ENCODE data around the gene PLA2G2C.
"Not testable (repeated sequence)": the region's sequence is repeated elsewhere in the genome, so short reads cannot be mapped to it uniquely, and the experiment has no call there.

The PLA2G2C gene, protein sequence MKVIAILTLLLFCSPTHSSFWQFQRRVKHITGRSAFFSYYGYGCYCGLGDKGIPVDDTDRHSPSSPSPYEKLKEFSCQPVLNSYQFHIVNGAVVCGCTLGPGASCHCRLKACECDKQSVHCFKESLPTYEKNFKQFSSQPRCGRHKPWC

DNA sequence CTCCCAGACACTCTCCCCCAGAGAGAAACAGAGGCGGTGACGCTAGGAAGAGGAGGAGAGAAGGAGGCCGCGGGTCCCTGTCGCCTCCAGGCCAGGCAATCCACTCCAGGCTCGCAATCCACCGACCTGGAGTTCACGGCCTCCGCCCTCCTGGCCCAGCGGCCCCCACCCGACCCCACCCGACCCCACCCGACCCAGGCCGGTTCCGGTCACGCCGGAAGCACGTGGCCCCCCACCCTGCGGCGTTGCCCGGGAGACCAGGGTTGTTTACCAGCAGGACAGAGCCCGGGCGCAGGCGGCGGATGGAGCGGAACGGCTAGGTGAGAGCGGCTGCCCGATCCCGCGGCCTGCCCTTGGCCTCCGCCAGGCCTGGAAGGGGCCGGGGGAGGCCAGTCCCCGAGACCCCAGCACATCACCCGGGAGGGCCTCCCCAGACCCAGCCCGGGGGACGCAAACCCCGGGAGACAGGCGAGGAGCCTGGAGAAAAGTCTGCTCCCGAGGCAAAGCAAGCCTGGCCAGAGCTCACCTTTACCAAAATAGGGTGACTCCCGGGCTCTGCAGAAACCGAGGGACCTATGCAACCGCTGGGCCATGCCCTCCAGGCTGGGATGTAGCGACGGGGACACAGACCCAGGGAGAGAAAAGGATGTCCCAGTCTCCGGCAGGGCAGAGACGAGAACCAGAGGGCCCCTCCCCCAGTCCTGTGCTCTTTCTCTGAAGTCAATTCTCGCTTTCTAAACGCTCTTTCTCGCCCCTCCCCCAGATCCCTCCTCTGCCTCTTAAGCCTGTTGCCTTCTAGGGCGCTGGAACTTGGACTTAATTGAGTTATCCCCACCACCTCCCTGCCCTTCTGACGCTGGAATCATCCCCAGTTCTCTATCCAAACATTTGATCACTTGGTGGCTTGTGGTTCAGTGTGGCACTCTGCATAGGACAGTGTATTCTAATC lies at the start of gene PLA2G2C, which contains the start of gene UBXN10:
Gene PLA2G2C, minus strand, starts transcription at position 685 of the 949 bp plus-strand sequence. CDS start 9,155 bp downstream, outside the sequence.
Gene UBXN10, plus strand, starts transcription at position 263 of the 949 bp plus-strand sequence. CDS start 4,466 bp downstream, outside the sequence.
- Histone ChIP-seq H3K4me1 (ENCODE audit: insufficient read depth, low read length) (no peaks in the 10 kb centered on the region), H3K9ac (ENCODE audit: low read depth, low read length) (peak within 1 kb of the TSS; percentile 72), H3K36me3 (ENCODE audit: insufficient read depth, low read length) (no peaks in the 10 kb centered on the region), H3K9me3 (ENCODE audit: control insufficient read depth, insufficient read depth, low read length) (no peaks in the 10 kb centered on the region)

DNA sequence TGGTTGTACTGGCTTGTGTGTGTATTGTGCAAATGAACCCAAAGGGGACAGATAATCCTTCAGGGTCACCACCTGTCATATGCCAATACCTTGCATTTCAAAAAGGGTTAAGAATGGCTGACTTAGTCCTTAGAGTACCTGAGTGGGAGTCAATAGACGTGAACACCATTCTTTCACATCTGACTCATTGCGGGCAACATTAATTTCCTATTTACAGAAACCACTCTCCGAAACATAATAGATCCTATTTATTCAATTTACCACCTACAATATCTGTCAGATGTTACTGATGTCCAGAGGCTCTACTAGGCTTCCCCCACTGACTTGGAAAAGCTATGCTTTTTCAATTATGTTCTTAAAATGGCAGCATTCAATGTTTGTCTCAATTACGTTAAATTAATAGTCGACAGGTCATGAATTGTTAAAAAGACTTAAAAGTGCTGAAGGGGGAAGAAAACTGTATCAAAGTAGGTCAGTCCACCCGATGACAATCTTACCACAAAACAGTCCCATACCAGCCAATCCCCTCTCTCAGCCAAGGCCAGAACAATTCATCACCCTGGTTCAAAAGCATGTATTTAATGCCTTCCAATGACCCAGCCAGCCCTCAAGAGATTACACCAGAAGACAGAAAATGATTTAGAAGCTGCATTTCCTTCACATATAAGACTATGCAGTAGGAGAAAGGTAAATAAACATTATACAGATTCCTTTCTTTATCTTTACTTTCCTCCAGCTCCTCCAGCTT lies 48.6 kb upstream of the PLA2G2C start:
- Histone ChIP-seq H3K36me3 (ENCODE audit: insufficient read depth, low read length) (no peaks in the 10 kb centered on the region), H3K4me1 (ENCODE audit: insufficient read depth, low read length) (no peaks in the 10 kb centered on the region), H3K9ac (ENCODE audit: low read depth, low read length) (no peak overlapping the region), H3K9me3 (ENCODE audit: control insufficient read depth, insufficient read depth, low read length) (no peaks in the 10 kb centered on the region)

DNA sequence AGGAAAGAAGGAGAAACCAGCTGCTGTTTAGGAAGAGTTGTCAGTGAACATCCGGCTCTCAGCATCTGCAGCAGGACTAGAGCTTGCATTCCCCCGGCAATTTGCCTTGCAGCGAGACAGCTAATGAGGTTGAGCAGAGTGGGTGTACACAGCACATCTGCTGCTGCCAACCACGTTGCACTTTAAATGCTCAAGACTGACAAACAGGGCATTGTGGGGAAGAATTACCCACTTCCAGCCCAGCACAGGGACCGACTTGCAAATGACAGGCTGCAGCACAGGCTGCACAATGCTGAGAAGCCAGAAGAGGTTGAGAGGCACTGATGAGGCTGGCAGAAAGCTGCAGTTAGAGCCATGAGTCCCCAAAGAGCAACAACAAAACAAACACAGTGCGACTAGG lies 47.5 kb upstream of the PLA2G2C start:
- H3K9ac ChIP-seq (ENCODE audit: low read depth, low read length) = no peak overlapping the region
- no peaks in the 10 kb centered on the region for H3K9me3 ChIP-seq (ENCODE audit: control insufficient read depth, insufficient read depth, low read length)
- no peaks in the 10 kb centered on the region for H3K36me3 ChIP-seq (ENCODE audit: insufficient read depth, low read length)
- no peaks in the 10 kb centered on the region for H3K4me1 ChIP-seq (ENCODE audit: insufficient read depth, low read length)

DNA sequence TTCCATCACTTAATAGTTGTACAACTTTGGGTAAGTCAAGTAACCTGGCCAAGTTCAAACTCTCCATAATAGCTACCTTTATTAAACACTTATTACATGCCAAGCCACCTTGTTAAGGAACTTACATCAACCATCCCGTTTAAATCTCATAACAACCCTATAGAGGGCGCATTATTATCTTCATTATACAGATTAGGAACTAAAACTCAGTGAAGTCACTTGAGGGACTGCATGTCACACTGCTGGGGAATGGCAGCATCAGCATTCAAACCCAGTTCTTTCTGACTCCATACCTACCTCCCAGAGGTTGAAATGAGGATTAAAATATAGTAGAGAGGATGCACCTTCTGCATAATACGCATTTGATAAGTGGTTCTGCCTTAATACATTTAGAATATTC lies 47.1 kb upstream of the PLA2G2C start:
- H3K9me3 ChIP-seq (ENCODE audit: control insufficient read depth, insufficient read depth, low read length) = no peaks in the 10 kb centered on the region
- no peaks in the 10 kb centered on the region for H3K36me3 ChIP-seq (ENCODE audit: insufficient read depth, low read length)
- no peaks in the 10 kb centered on the region for H3K4me1 ChIP-seq (ENCODE audit: insufficient read depth, low read length)
- H3K9ac ChIP-seq (ENCODE audit: low read depth, low read length) = no peak overlapping the region

DNA sequence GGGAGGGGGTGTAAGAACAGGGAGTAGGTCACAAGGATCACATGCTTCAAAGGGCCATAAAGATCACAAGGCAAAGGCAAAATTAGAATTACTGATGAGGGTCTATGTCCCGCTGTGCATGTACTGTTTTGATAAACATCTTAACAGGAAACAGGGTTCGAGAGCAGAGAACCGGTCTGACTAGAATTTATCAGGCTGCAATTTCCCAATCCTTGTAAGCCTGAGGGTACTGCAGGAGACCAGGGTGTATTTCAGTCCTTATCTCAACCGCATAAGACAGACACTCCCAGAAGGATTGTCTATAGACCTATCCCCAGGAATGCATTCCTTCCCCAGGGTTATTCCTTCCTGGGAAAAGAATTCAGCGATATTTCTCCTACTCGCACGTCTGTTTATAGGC lies 46.2 kb upstream of the PLA2G2C start:
- not testable (repeated sequence) for H3K4me1 ChIP-seq (ENCODE audit: insufficient read depth, low read length)

DNA sequence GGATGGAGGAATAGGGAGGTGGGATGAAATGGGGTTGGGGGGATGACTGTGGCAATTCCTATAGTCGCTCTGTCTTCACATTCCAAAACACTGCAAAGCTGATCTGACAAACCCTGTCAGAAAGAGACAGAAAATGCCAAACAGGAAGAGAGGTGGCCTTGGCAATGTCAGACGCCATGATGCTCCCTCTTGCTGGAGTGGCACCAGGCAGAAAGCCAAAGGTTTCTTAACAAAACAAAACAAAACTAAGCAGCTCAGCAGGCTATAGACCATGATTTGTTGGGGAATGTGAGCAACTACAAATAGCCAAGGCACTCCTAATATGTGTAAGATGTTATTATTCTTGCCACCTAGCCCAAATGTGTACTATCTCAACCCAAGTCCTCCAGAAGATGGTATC lies 42.9 kb upstream of the PLA2G2C start:
- H3K9ac ChIP-seq (ENCODE audit: low read depth, low read length) = no peak overlapping the region
- H3K36me3 ChIP-seq (ENCODE audit: insufficient read depth, low read length) = no peaks in the 10 kb centered on the region
- no peaks in the 10 kb centered on the region for H3K4me1 ChIP-seq (ENCODE audit: insufficient read depth, low read length)
- no peaks in the 10 kb centered on the region for H3K9me3 ChIP-seq (ENCODE audit: control insufficient read depth, insufficient read depth, low read length)

More for the DNA sequence above, 46.2 kb upstream of the PLA2G2C start:
- H3K36me3 ChIP-seq (ENCODE audit: insufficient read depth, low read length); H3K9ac ChIP-seq (ENCODE audit: low read depth, low read length); H3K9me3 ChIP-seq (ENCODE audit: control insufficient read depth, insufficient read depth, low read length): not testable (repeated sequence)

DNA sequence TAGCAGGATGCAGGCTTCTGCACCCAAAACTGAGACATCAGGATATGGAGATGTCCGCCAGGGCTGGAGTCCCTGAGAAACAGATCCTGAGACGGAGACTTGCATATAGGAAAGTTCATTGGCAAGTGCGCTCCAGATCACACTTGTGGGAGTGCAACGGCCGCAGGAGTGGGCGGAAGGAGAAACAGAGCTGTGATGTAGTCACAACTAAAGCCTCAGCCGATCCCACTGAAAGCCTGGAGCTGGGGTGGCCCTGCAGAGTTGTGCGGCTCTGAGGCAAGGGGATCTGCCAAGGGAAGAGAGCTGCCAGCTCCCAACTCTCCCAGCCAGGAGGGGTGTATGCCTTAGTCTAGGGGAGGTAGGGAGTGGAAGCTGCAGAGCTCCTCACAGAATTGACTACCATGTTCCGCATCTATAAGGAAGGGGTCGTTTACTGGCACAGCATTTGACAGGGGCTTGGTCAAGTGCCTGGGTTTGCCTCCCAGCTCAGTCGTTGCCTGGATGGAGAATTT lies 42.1 kb upstream of the PLA2G2C start:
- Histone ChIP-seq H3K9me3 (ENCODE audit: control insufficient read depth, insufficient read depth, low read length) (no peaks in the 10 kb centered on the region), H3K9ac (ENCODE audit: low read depth, low read length) (no peak overlapping the region), H3K36me3 (ENCODE audit: insufficient read depth, low read length) (no peaks in the 10 kb centered on the region), H3K4me1 (ENCODE audit: insufficient read depth, low read length) (peaks cover 4% of the 10 kb centered on the region; the same call in 1 of the 2 replicates)

DNA sequence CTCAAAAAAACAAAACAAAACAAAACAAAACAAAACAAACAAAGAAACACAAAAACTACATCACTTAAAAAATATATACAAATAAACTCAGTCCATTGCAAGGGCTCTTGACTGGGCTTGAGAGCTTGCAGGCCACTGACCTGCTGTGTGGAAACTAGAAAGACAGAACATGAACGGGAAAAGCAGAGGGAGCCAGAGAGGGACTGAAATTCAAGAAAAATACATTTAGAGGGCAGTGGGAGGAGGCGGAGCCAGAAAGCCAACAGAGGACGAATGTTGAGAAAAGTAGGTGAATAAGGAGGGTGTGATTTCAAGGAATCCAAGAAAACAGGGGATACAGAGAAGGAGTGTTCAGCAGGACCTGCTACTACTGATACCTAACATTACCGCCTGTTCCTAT lies 41.4 kb upstream of the PLA2G2C start:
- Histone ChIP-seq H3K9me3 (ENCODE audit: control insufficient read depth, insufficient read depth, low read length) (no peaks in the 10 kb centered on the region), H3K36me3 (ENCODE audit: insufficient read depth, low read length) (no peaks in the 10 kb centered on the region)

DNA sequence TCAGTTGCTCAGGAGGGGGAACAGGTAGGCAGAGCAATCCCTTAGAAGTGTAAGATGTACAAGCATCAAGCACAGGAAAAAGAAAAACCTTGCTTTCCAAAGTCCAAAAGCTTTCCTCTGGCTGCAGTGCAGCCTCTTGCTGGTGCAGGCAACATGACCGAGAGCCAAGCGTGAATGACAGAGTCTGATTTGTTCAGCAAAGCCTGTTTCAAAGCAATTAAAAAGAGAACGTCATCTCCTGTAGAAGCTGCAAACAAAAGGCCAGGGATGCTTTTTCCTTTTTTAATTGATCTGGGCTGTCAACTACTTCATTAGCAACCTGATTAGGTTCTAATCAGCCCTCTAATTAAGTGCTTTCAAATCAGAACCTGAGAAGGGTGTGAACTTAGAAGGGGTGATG lies 38.2 kb upstream of the PLA2G2C start:
- Histone ChIP-seq H3K9ac (ENCODE audit: low read depth, low read length) (no peak overlapping the region), H3K4me1 (ENCODE audit: insufficient read depth, low read length) (peaks cover 6% of the 10 kb centered on the region; the same call in 1 of the 2 replicates), H3K36me3 (ENCODE audit: insufficient read depth, low read length) (no peaks in the 10 kb centered on the region), H3K9me3 (ENCODE audit: control insufficient read depth, insufficient read depth, low read length) (no peaks in the 10 kb centered on the region)

More for the DNA sequence above, 41.4 kb upstream of the PLA2G2C start:
- H3K9ac ChIP-seq (ENCODE audit: low read depth, low read length) = no peak overlapping the region
- peaks cover 6% of the 10 kb centered on the region; the same call in 1 of the 2 replicates for H3K4me1 ChIP-seq (ENCODE audit: insufficient read depth, low read length)

DNA sequence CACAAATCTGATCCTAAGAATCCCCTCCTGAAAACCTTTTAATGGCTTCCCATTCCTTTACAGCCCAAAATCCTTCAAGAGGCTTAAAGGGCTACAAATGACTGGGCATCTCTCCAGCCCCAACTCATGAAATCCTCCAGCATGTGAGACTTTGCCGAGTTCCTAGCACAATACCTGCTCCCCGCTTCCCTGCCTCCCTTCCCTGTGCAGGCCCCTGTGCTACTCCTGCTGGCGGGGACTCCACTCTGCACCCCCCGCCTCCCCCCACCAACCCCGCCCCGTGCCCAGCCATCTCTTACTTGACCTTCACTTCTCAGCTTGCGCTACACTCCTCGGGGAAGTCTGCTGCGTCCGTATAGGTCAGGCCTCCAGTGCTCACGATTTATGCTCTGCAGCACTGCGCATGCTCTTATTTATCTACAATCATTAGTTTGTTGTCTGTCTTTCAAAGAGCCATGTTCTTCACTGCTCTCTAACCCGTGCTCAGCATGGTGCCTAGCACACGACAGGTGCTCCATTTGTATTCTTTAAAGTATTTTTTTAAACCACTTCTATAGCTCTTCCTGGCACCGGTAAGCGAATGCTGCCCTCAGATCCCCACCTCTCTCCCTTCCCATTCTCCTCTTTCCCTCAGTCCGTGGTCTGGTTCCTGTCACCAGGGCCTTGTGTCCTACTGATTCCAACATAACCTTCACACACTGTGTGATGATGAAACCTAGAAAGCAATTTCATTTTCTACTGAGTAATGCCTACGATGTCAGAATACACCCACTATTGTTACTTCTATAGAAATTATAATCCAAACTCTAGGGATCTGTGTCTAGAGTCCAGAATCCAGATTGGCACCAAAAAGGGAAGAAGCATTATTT lies 37.5 kb upstream of the PLA2G2C start:
- Histone ChIP-seq H3K36me3 (ENCODE audit: insufficient read depth, low read length) (no peaks in the 10 kb centered on the region), H3K9ac (ENCODE audit: low read depth, low read length) (no peak overlapping the region), H3K4me1 (ENCODE audit: insufficient read depth, low read length) (peaks cover 6% of the 10 kb centered on the region; the same call in 1 of the 2 replicates), H3K9me3 (ENCODE audit: control insufficient read depth, insufficient read depth, low read length) (no peaks in the 10 kb centered on the region)

DNA sequence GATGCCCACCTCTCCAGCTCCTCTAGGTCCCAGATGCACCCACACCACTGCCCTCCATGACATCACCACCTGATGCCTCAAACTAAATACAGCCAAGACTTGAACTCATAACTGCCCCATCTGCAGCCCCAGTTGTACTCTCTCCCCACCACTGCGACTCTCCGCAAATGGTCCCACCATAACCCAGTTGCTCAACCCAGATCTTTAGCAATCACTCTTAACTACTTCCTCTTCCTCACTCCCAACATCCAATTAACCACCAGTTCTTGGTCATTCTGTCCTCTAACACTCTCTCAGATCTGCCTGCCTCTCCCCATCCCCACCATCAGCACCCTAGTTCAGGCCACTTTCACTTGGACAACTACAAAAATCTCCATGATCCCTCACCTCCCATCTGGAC lies 36.8 kb upstream of the PLA2G2C start:
- H3K36me3 ChIP-seq (ENCODE audit: insufficient read depth, low read length) = no peaks in the 10 kb centered on the region
- peaks cover 6% of the 10 kb centered on the region; the same call in 1 of the 2 replicates for H3K4me1 ChIP-seq (ENCODE audit: insufficient read depth, low read length)
- no peaks in the 10 kb centered on the region for H3K9me3 ChIP-seq (ENCODE audit: control insufficient read depth, insufficient read depth, low read length)
- no peak overlapping the region for H3K9ac ChIP-seq (ENCODE audit: low read depth, low read length)

DNA sequence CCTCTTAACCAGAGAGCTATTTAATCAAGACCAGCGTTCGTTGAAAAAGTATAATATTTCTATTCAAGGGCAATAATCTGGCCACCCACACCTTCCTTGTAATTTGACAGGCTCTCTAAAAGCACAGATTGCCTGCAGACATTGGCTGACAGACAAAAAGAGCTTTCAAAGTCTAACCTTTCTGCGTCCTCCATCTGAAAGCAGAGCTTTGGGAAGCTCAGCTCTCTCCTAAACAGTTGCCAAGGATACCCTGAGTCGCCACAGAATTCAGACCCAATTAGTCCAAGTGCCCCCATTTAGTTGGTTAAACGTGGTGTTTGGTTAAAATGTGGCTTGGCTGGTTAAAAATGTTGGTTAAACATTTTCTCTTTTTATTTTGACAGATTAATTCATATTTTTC lies 33.7 kb upstream of the PLA2G2C start:
- peaks cover 6% of the 10 kb centered on the region; the same call in 1 of the 2 replicates for H3K4me1 ChIP-seq (ENCODE audit: insufficient read depth, low read length)
- peaks cover 6% of the 10 kb centered on the region; the same call in 1 of the 2 replicates for H3K9me3 ChIP-seq (ENCODE audit: control insufficient read depth, insufficient read depth, low read length)
- H3K36me3 ChIP-seq (ENCODE audit: insufficient read depth, low read length) = no peaks in the 10 kb centered on the region
- no peak overlapping the region for H3K9ac ChIP-seq (ENCODE audit: low read depth, low read length)

DNA sequence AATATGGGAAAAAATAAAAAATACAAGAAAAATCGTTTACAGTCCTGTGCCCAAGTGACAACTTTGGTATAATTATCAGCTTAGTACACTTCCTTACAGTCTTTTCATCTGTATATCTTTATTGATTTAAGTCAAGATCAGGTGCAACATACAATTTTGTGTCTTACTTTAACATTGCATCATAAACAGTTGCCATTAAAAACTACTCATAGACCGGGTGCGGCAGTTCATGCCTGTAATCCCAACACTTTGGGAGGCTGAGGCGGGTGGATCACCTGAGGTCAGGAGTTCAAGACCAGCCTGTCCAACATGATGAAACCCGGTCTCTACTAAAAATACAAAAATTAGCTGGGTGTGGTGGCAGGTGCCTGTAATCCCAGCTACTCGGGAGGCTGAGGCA lies 32.7 kb upstream of the PLA2G2C start:
- H3K9me3 ChIP-seq (ENCODE audit: control insufficient read depth, insufficient read depth, low read length) = not testable (repeated sequence)

More for the DNA sequence above, 32.7 kb upstream of the PLA2G2C start:
- H3K9ac ChIP-seq (ENCODE audit: low read depth, low read length); H3K4me1 ChIP-seq (ENCODE audit: insufficient read depth, low read length); H3K36me3 ChIP-seq (ENCODE audit: insufficient read depth, low read length): not testable (repeated sequence)

All from ES-I3 (cell line).